ENCODE results near the gene CEP128.

The CEP128 gene

GRCh38 chr14:80606347-80606772 is 335.2 kb downstream of the CEP128 start:
- DNase-seq: no peak

GRCh38 chr14:80605536-80605935 is 336.0 kb downstream of the CEP128 start:
- no peak for DNase-seq

- DNase-seq: no peak
These were observed 338.6 kb downstream of the CEP128 start for GRCh38 chr14:80602946-80603345.

- no peak for DNase-seq
These were observed 354.3 kb downstream of the CEP128 start for GRCh38 chr14:80587096-80587724.

DNA sequence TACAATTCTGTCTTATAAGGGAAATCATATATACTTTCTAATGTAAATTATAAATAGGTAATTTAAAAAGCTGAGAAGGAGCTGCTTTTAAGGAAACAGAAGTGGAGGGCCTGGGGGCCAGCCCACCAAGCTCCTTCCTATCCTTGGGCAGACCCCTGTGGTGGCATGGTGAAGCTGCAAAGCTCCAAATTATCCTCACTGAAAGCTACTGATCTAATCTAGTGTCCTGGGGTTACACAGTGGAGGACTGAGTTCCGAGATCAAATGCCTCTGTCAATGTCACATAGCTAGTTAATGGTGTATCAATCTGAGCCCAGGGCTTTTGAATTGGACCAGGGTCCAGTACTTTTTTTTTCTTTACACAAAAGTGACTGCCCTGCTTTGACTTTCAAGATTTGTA is 355.4 kb downstream of the CEP128 start:
- no peak for DNase-seq

GRCh38 chr14:80585506-80585835 is 356.1 kb downstream of the CEP128 start:
- DNase-seq: no peak

DNA sequence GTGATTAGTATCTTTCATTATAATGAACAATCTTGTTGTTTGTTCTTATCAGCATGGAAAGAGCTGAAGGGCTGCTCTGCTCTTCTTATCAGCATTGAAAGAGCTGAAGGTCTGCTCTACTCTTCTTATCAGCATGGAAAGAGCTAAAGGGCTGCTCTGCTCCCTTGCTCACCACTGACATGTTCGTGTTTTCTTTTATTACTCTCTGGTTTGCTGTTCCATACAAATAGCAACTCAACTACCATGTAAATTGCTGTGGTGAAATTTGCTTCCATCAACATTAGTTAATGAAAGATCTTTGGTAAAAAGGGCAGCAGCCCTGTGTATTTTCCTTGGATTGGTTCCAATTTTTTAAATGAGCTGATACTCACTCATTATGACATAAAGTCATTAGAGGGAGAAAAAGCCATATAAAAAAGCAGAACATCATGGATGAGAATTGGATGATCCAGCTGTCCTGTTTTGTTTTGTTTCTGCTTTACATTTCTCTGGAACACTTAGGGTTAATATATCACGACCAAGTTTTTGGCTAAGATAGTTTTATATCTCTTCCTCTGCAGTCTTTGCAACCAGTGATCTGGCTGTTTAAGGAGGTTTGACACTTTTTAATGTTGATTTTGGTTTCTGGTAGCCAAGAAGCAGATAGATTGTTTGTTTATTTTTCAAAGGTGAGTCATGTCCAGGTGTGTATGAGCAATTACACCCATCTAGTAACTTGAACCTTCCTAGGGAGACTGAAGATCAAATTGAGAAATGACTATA is 356.6 kb downstream of the CEP128 start:
- DNase-seq: no peak

GRCh38 chr14:80577599-80577998 is 363.9 kb downstream of the CEP128 start:
- no peak for DNase-seq

GRCh38 chr14:80576401-80576800 is 365.1 kb downstream of the CEP128 start:
- no peak for DNase-seq

DNA sequence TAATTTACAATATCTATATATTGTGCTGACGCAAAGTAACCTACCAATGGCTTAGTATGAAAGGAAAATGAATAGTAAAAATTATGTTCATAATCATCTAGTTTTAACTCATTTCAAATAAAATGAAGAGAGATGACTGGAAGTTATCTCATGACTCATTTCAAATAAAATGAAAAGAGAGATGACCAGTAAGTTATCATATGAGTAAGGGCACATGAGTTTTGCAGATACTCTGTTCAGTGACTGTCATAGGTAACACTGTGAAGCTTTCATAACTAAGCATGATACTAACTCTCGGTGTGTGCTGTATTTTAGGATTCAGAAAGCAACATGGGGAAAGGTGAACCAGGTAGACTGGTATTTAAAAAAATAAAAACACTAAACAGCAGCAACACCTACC is 365.8 kb downstream of the CEP128 start:
- no peak for DNase-seq

DNA sequence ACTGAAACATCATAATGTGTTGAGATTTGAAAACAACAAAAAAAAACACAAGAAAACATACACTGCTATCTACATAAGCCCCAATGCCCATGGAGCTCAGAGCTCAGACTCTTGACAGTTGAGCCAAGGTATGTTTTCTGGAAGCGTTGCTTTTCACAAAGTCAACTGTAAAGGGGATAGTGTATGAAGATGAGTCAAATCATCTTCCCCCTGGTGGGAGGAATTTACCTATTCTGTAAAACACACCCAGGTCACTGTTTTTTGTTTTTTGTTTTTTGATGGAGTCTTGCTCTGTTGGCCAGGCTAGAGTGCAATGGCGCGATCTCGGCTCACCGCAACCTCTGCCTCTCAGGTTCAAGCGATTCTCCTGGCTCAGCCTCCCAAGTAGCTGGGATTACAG is 368.9 kb downstream of the CEP128 start:
- no peak for DNase-seq

DNA sequence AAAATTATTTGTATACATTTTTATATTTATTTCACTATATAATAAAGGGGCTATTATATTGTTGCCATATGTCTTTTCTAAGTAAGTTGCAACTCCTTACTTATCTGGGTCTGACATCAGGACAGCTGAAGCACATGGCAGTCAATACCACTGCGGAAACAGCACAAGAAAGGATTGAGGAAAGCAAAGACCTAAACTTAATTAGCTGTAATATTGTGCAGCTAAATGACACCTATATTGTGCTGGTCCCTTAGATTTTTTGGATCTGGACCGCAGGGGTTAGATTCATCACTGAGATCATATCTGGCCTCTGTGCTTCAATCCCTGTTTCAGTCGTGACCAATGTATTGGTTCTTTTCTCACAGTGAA is 370.6 kb downstream of the CEP128 start:
- DNase-seq: no peak

GRCh38 chr14:80567905-80568536 is 373.5 kb downstream of the CEP128 start:
- DNase-seq: no peak

GRCh38 chr14:80565001-80565400 is 376.5 kb downstream of the CEP128 start:
- no peak for DNase-seq

- no peak for DNase-seq
These were observed 377.5 kb downstream of the CEP128 start for GRCh38 chr14:80564051-80564450.

GRCh38 chr14:80560800-80561657 is 380.5 kb downstream of the CEP128 start:
- no peak for DNase-seq

DNA sequence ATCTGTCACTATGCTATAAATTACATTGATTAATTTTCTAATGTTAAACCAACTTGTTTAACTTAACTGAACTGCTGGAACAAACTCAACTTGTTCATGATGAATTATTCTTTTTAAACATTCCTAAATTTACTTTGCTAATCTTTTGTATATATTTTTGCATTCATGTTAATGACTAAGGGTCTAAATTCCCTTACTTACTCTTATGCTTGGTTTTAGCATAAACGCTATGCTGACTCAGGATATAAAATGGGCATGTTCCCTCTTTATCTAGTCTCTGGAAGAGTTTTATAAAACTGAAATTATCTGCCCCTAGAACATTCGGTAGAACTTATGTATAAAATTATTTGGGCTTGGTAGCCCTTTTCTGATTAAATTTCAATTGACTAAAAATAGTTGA is 387.4 kb downstream of the CEP128 start:
- DNase-seq: no peak

- no peak for DNase-seq
These were observed 392.4 kb downstream of the CEP128 start for GRCh38 chr14:80549141-80549540.

GRCh38 chr14:80545935-80546854 is 395.3 kb downstream of the CEP128 start:
- no peak for DNase-seq

- no peak for DNase-seq
These were observed 397.2 kb downstream of the CEP128 start for GRCh38 chr14:80544366-80544765.

DNA sequence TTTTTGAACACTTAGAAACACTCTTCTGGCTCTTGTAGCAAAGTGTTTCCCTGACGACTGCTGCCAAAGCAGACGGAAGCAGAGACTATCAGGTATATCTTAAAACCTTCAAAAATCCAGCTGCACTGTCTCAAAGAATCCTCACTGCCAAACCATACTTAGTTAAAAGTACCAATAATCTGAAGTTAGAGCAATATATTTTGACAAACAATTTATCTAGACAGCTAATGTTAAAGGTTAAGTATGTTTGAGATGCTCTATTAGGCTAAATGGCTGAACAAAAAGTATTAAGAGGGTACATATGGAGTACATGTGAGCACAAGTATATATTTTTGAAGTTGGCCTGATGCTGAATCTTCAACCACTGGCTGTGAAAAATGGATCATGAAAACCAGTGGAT is 398.3 kb downstream of the CEP128 start:
- no peak for DNase-seq

DNA sequence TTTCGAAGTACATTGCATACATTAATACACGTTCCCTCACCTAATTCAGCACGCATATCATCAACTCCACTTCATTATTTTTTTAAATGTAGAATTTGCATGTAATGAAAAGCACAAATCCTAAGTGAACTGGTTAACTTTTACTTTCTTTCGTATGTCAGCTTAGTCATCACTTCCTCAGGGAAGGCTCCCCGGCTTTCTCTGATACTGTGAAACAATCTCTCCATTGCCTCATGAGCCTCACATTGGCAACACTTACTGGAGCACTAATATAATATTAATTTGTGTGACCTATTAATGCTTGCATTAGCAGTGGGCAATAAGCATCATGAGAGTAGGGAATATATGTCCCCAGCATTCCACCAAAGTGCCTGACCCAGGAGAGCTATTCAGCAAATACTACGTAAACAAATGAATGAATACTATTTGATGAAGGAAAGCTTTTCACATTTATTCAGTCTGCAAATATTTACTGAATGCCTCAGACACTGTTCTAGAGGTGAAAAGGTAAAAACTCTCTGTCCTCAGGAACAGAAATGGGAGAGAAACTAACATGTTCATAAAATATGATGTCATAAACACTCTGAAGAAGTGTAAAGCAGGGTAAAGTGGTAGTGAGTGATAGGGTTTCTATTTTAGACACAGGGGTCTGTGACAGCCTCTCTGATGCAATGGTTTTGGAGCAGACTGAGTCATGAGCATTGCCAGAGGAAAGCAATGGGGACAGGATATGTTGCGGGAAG is 402.7 kb downstream of the CEP128 start:
- DNase-seq: no peak

All from NCI-H2171 (cell line).